HEK293T (cell line): Measurements from ENCODE around the gene TSPAN18.

Experiments used
- BHLHE40 ChIP-seq: fragments of 450-650 bp; IDR thresholded peaks from 2 replicates; pipeline ENCODE4 v1.6.1; 2016; ENCODE audit warnings: mild to moderate bottlenecking, moderate library complexity, borderline replicate concordance
- ELF4 ChIP-seq: fragments of 450-650 bp; IDR thresholded peaks from 2 replicates; pipeline ENCODE4 v1.6.1; 2017; ENCODE audit warnings: antibody characterized with exemption
- FOXA1 ChIP-seq: fragments of 450-650 bp; IDR thresholded peaks from 2 replicates; pipeline ENCODE4 v1.6.1; 2016; ENCODE audit warnings: mild to moderate bottlenecking
- FOXK2 ChIP-seq: fragments of 450-650 bp; IDR thresholded peaks from 2 replicates; pipeline ENCODE4 v1.6.1; 2016; ENCODE audit warnings: mild to moderate bottlenecking
- FOXM1 ChIP-seq: fragments of 450-650 bp; IDR thresholded peaks from 2 replicates; pipeline ENCODE4 v1.6.1; 2017; ENCODE audit warnings: mild to moderate bottlenecking, borderline replicate concordance
- HDGF ChIP-seq: fragments of 450-650 bp; IDR thresholded peaks from 2 replicates; pipeline ENCODE4 v1.6.1; 2017; ENCODE audit warnings: antibody characterized with exemption, borderline replicate concordance
- LEF1 ChIP-seq: fragments of 450-650 bp; IDR thresholded peaks from 2 replicates; pipeline ENCODE4 v1.6.1; 2017; ENCODE audit warnings: mild to moderate bottlenecking, borderline replicate concordance
- NFRKB ChIP-seq: fragments of 450-650 bp; IDR thresholded peaks from 2 replicates; pipeline ENCODE4 v1.6.1; 2016; ENCODE audit warnings: mild to moderate bottlenecking, moderate library complexity
- SP1 ChIP-seq: fragments of 450-650 bp; IDR thresholded peaks from 2 replicates; pipeline ENCODE4 v1.6.1; 2017
- SUZ12 ChIP-seq: fragments of 450-650 bp; IDR thresholded peaks from 2 replicates; pipeline ENCODE4 v1.6.1; 2016; ENCODE audit warnings: mild to moderate bottlenecking
- TARDBP ChIP-seq: fragments of 450-650 bp; IDR thresholded peaks from 2 replicates; pipeline ENCODE4 v1.6.1; 2016
- ZNF384 ChIP-seq: fragments of 450-650 bp; IDR thresholded peaks from 2 replicates; pipeline ENCODE4 v1.6.1; 2016
- TF ChIP-seq, protein P1 (sequence below): fragments of 450-650 bp; IDR thresholded peaks from 2 replicates; pipeline ENCODE4 v1.6.1; 2016

DNA sequence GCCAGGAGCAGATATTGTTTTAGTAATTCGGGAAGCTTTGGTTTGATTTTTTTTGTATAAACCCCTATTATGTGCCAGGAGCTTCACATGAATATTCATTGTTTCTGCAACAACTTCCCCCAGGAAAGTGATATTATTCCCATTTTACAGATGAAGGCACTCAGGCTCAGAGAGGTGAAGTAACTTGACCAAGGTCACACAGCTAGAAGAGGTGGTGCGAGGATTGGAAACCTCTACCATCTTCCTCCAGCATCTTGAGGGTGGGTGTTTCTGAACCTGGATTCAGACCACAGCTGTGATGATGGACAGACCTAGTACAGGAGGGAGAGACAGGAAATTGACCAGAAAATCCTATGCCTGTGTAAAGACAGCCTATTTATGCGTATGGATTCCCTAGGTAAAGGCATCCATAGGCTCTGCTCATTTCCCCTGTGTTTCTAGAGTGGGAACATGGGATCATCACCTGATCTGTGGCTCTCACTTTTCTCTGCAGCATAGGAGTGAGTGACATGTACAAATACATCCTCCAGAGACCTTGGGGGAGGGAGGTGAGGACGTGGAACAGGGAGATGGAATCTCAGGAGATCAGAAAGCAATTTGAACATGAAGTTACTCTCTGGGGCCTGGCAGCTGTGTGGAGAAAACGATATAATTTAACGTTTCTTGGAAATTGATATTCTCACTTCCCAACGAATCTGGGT lies 81.4 kb downstream of the TSPAN18 start:
- TF ChIP-seq SP1 = no peak
- TF ChIP-seq, protein P1, sequence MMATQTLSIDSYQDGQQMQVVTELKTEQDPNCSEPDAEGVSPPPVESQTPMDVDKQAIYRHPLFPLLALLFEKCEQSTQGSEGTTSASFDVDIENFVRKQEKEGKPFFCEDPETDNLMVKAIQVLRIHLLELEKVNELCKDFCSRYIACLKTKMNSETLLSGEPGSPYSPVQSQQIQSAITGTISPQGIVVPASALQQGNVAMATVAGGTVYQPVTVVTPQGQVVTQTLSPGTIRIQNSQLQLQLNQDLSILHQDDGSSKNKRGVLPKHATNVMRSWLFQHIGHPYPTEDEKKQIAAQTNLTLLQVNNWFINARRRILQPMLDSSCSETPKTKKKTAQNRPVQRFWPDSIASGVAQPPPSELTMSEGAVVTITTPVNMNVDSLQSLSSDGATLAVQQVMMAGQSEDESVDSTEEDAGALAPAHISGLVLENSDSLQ = no peak
- TF ChIP-seq FOXM1 = no peak
- no peak for TF ChIP-seq NFRKB
- no peak for TF ChIP-seq FOXK2
- TF ChIP-seq HDGF = no peak
- no peak for TF ChIP-seq SUZ12
- TF ChIP-seq BHLHE40 = no peak
- no peak for TF ChIP-seq ZNF384
- TF ChIP-seq ELF4 = no peak
- TF ChIP-seq LEF1 = no peak
- no peak for TF ChIP-seq TARDBP
- TF ChIP-seq FOXA1 = no peak
